ENCODE results near the gene HOXA5.

The HOXA5 gene

GRCh38 chr7:27166531-27167505 is 23.3 kb upstream of the HOXA5 start:
- no peaks in the 10 kb centered on the region for H3K36me3 ChIP-seq
- no peak for DNase-seq
- peaks cover 100% of the 10 kb centered on the region for H3K27me3 ChIP-seq
- no peak overlapping the region for H3K4me3 ChIP-seq (ENCODE audit: low read depth, low read length)
- H3K4me1 ChIP-seq: no peaks in the 10 kb centered on the region
- H3K9me3 ChIP-seq: no peaks in the 10 kb centered on the region
- no peak for TF ChIP-seq CTCF (IDR thresholded peaks at IDR 0.05; ENCODE audit: low read depth, low read length)

GRCh38 chr7:27165996-27166530 is 22.6 kb upstream of the HOXA5 start:
- H3K9me3 ChIP-seq: no peaks in the 10 kb centered on the region
- no peaks in the 10 kb centered on the region for H3K4me1 ChIP-seq
- TF ChIP-seq CTCF (IDR thresholded peaks at IDR 0.05; ENCODE audit: low read depth, low read length): no peak
- no peak overlapping the region for H3K4me3 ChIP-seq (ENCODE audit: low read depth, low read length)
- peaks cover 97% of the 10 kb centered on the region for H3K27me3 ChIP-seq
- DNase-seq: no peak
- no peaks in the 10 kb centered on the region for H3K36me3 ChIP-seq

GRCh38 chr7:27165089-27165995 is 21.9 kb upstream of the HOXA5 start, which contains the start of gene HOXA9:
TSS of gene HOXA9 (minus strand) at chr7:27165537. CDS start at chr7:27165457, 80 bp downstream.
- H3K9me3 ChIP-seq: no peaks in the 10 kb centered on the region
- no peaks in the 10 kb centered on the region for H3K36me3 ChIP-seq
- TF ChIP-seq CTCF (IDR thresholded peaks at IDR 0.05; ENCODE audit: low read depth, low read length): no peak
- no peak for DNase-seq
- H3K27me3 ChIP-seq: peaks cover 97% of the 10 kb centered on the region
- H3K4me1 ChIP-seq: no peaks in the 10 kb centered on the region
- no peak within 1 kb of the TSS for H3K4me3 ChIP-seq (ENCODE audit: low read depth, low read length)

GRCh38 chr7:27164367-27165088 is 21.0 kb upstream of the HOXA5 start:
- Histone ChIP-seq H3K4me1 (no peaks in the 10 kb centered on the region), H3K9me3 (no peaks in the 10 kb centered on the region), H3K27me3 (peaks cover 97% of the 10 kb centered on the region), H3K36me3 (no peaks in the 10 kb centered on the region), H3K4me3 (ENCODE audit: low read depth, low read length) (no peak overlapping the region)
- TF ChIP-seq CTCF (IDR thresholded peaks at IDR 0.05; ENCODE audit: low read depth, low read length): 0 out of 2 replicates have a peak, but pooled peaks have one; percentile 1
- DNase-seq: no peak

- Histone ChIP-seq H3K9me3 (no peaks in the 10 kb centered on the region), H3K36me3 (no peaks in the 10 kb centered on the region), H3K27me3 (peaks cover 97% of the 10 kb centered on the region), H3K4me3 (ENCODE audit: low read depth, low read length) (no peak overlapping the region), H3K4me1 (no peaks in the 10 kb centered on the region)
- TF ChIP-seq CTCF (IDR thresholded peaks at IDR 0.05; ENCODE audit: low read depth, low read length): 0 out of 2 replicates have a peak, but pooled peaks have one; percentile 2
- no peak for DNase-seq
Observed at GRCh38 chr7:27164045-27164366, 20.5 kb upstream of the HOXA5 start.
